Sigmoid colon (tissue), 4 donors: ENCODE measurements around the gene PLCD3.
"Not testable (repeated sequence)": the region's sequence is repeated elsewhere in the genome, so short reads cannot be mapped to it uniquely, and the experiment has no call there.

Experiments used
- EP300 ChIP-seq, 4 donors: sonication (generic); formaldehyde crosslinking; IDR thresholded peaks; one replicate each; pipeline ENCODE4 v1.6.1; 2017; ENCODE audit warnings: antibody characterized with exemption in 4 of 4
- POLR2A ChIP-seq, 2 donors: fragments of 450-650 bp; IDR thresholded peaks; one replicate each; pipeline ENCODE4 v1.6.1; 2016; ENCODE audit warnings: antibody characterized with exemption in 2 of 2, mild to moderate bottlenecking in 2 of 2, moderate library complexity in 2 of 2
- POLR2AphosphoS5 ChIP-seq, 4 donors: sonication (generic); formaldehyde crosslinking; IDR thresholded peaks; one replicate each; pipeline ENCODE4 v1.6.1; 2017; ENCODE audit warnings: antibody characterized with exemption in 4 of 4
- TF ChIP-seq, protein P1 (sequence below), 4 experiments: fragments of 450-650 bp in 3 of 4; fragments of 200-600 bp in 1 of 4; IDR thresholded peaks; one replicate each; pipeline ENCODE4 v1.5.1; 2016 to 2019; ENCODE audit warnings: antibody characterized with exemption in 4 of 4, mild to moderate bottlenecking in 3 of 4, moderate library complexity in 2 of 4

GRCh38 chr17:45124797-45125122 is 7.6 kb downstream of the PLCD3 start:
- TF ChIP-seq, protein P1, sequence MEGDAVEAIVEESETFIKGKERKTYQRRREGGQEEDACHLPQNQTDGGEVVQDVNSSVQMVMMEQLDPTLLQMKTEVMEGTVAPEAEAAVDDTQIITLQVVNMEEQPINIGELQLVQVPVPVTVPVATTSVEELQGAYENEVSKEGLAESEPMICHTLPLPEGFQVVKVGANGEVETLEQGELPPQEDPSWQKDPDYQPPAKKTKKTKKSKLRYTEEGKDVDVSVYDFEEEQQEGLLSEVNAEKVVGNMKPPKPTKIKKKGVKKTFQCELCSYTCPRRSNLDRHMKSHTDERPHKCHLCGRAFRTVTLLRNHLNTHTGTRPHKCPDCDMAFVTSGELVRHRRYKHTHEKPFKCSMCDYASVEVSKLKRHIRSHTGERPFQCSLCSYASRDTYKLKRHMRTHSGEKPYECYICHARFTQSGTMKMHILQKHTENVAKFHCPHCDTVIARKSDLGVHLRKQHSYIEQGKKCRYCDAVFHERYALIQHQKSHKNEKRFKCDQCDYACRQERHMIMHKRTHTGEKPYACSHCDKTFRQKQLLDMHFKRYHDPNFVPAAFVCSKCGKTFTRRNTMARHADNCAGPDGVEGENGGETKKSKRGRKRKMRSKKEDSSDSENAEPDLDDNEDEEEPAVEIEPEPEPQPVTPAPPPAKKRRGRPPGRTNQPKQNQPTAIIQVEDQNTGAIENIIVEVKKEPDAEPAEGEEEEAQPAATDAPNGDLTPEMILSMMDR (IDR thresholded peaks at IDR 0.05) = not testable (repeated sequence)
- not testable (repeated sequence) for TF ChIP-seq EP300, POLR2A, POLR2AphosphoS5 (IDR thresholded peaks at IDR 0.05)
